Measurements from ENCODE around the gene BTLA. TPM values are rescaled to one million over a fixed set of nuclear protein-coding genes. Genes with fewer than 3 reads are reported as not detected.

BTLA gene
- total RNA-seq, 1 donor from 2014 or later, result not detected

DNA sequence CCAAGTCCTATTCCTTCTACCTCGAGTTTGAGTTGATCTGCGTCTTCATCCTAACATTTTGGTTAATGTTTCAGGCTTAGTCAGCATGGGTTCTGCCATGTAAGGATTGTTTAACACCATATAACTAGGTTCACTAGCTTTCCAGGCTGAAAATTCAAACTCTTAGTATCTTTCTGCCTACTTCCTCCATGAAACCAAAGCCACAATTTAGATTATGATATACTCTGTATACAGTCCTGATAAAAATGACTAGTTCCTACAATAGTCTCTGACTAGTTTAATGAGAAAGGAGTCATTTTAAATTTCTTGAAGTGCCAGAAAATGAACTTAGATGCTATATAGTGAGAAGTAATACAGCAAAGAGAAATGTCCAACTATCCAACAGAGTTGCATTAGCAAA, 6.6 kb upstream of the BTLA start:
- FAIRE-seq (no peak), DNase-seq (ENCODE audit: low read depth) (no peak)
- no peaks in the 10 kb centered on the region for H3K36me3 ChIP-seq (ENCODE audit: control insufficient read depth, insufficient read depth, low read length)
- no peaks in the 10 kb centered on the region for H3K27me3 ChIP-seq (ENCODE audit: control insufficient read depth, insufficient read depth, low read length)
- TF ChIP-seq, protein P1, sequence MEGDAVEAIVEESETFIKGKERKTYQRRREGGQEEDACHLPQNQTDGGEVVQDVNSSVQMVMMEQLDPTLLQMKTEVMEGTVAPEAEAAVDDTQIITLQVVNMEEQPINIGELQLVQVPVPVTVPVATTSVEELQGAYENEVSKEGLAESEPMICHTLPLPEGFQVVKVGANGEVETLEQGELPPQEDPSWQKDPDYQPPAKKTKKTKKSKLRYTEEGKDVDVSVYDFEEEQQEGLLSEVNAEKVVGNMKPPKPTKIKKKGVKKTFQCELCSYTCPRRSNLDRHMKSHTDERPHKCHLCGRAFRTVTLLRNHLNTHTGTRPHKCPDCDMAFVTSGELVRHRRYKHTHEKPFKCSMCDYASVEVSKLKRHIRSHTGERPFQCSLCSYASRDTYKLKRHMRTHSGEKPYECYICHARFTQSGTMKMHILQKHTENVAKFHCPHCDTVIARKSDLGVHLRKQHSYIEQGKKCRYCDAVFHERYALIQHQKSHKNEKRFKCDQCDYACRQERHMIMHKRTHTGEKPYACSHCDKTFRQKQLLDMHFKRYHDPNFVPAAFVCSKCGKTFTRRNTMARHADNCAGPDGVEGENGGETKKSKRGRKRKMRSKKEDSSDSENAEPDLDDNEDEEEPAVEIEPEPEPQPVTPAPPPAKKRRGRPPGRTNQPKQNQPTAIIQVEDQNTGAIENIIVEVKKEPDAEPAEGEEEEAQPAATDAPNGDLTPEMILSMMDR (IDR thresholded peaks at IDR 0.05; ENCODE audit: insufficient read depth, low read length, severe bottlenecking), result no peak
- no peak overlapping the region for H3K4me3 ChIP-seq (ENCODE audit: low read depth, low read length)

DNA sequence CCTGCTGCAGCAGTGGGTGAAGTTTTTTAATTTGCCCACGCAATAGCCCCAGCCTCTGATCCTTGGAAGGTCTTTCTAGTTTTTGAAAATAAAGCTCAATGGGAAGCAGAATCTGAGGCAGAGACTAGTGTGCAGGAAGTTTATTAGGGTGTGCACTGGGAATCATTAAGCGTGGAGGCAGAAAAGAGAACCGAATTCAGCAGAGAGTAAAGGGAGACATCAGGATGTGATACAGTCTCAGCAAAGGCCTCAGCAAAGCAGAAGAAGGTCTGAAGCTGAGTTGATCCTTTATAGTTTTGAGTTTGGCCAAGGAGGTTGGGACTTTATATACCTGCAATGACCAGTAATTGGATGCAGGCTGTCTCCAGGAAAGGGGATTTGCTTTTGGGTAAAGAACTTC, 4.9 kb upstream of the BTLA start:
- FAIRE-seq (no peak), DNase-seq (ENCODE audit: low read depth) (no peak)
- Histone ChIP-seq H3K27me3 (ENCODE audit: control insufficient read depth, insufficient read depth, low read length) (no peaks in the 10 kb centered on the region), H3K36me3 (ENCODE audit: control insufficient read depth, insufficient read depth, low read length) (no peaks in the 10 kb centered on the region), H3K4me3 (ENCODE audit: low read depth, low read length) (no peak overlapping the region)
- TF ChIP-seq, protein P1 (IDR thresholded peaks at IDR 0.05; ENCODE audit: insufficient read depth, low read length, severe bottlenecking), result no peak

DNA sequence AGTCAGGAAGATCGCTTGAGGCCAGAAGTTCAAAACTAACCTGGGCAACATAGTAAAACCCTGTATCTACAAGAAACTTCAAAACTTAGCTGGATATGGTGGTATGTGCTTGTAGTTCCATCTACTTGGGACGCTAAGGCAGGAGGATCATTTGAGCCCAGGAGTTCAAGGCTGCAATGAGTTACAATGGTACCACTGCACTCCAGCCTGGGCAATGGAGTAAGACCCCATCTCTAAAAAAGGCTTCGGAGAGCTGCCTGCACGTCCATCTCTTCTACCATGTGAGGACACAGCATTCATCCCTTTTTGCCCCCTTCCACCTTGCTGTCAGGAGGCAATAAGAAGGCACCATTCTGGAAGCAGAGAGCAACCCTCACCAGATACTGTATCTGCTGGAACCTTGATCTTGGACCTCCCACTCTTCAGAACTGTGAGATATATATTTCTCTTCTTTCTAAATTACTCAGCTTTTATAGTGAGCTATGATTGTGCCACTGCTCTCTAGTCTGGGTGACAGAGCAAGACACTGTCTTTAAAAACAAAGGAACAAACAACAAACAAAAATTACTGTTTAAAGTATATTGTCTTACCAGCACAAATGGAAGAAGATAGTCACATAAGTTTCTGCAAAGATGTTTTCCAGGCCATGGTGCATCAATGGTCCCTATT, 4.2 kb upstream of the BTLA start:
- FAIRE-seq, result no peak
- TF ChIP-seq, protein P1 (IDR thresholded peaks at IDR 0.05; ENCODE audit: insufficient read depth, low read length, severe bottlenecking), result no peak
- Histone ChIP-seq H3K36me3 (ENCODE audit: control insufficient read depth, insufficient read depth, low read length) (no peaks in the 10 kb centered on the region), H3K27me3 (ENCODE audit: control insufficient read depth, insufficient read depth, low read length) (no peaks in the 10 kb centered on the region), H3K4me3 (ENCODE audit: low read depth, low read length) (no peak overlapping the region)
- DNase-seq (ENCODE audit: low read depth), result no peak

DNA sequence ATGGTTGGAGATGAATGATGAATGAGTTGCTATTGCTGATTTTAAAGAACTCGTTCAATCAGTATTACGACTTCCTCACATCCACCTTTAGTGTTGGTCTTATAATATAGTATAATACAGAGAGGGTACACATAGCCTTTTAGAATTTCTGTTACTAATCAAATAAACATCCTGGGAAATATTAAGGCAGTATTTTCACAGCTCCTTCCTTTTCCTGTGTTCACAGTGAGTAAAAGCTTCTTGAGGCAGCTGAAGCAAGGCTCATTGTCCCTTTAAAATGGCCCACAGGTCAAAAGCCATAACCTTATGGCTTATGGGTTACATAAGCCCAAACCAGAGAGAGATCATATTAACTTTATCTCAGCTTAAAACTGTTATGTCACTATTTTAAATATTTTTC, 1.3 kb upstream of the BTLA start:
- Histone ChIP-seq H3K27me3 (ENCODE audit: control insufficient read depth, insufficient read depth, low read length) (no peaks in the 10 kb centered on the region), H3K4me3 (ENCODE audit: low read depth, low read length) (no peak overlapping the region), H3K36me3 (ENCODE audit: control insufficient read depth, insufficient read depth, low read length) (no peaks in the 10 kb centered on the region)
- TF ChIP-seq, protein P1 (IDR thresholded peaks at IDR 0.05; ENCODE audit: insufficient read depth, low read length, severe bottlenecking), result no peak
- DNase-seq (ENCODE audit: low read depth), result no peak
- FAIRE-seq, result no peak

DNA sequence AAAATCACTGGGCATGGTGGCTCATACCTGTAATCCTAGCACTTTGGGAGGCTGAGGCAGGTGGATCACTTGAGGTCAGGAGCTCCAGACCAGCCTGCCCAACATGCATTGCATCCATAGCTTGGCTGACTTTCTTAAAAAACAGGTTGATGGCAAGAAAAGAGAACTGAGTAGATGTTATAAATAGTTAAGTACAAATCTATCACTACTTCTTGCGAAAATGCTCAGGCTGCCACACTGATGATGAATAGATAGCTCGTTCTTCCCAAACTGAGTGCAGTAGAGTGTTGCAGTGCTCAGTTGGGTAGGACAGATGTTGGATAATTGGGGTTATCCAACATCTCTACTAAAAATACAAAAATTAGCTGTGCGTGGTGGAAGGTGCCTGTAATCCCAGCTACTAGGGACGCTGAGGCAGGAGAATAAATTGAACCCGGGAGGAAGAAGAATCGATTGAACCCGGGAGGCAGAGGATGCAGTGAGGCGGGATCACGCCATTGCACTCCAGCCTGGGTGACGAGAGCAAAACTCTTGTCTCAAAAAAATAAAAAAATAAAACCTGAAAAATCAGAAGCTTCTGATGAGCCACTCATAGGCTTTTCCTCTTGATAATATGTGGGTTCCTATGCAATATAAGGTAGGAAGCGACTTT, 1.2 kb downstream of the BTLA start:
- FAIRE-seq (no peak), DNase-seq (ENCODE audit: low read depth) (no peak)
- TF ChIP-seq, protein P1 (IDR thresholded peaks at IDR 0.05; ENCODE audit: insufficient read depth, low read length, severe bottlenecking), result no peak
- Histone ChIP-seq H3K4me3 (ENCODE audit: low read depth, low read length) (no peak overlapping the region), H3K36me3 (ENCODE audit: control insufficient read depth, insufficient read depth, low read length) (no peaks in the 10 kb centered on the region), H3K27me3 (ENCODE audit: control insufficient read depth, insufficient read depth, low read length) (no peaks in the 10 kb centered on the region)

Data from bronchial epithelial cell (primary cell).